Fibroblast of skin of right quadriceps (primary cell): ENCODE data around the gene RNASEH2B.

Experiments used
- DNase-seq: peaks from one replicate; pipeline ENCODE4 v3.0.0-alpha.2; 2013

Gene RNASEH2B

DNA sequence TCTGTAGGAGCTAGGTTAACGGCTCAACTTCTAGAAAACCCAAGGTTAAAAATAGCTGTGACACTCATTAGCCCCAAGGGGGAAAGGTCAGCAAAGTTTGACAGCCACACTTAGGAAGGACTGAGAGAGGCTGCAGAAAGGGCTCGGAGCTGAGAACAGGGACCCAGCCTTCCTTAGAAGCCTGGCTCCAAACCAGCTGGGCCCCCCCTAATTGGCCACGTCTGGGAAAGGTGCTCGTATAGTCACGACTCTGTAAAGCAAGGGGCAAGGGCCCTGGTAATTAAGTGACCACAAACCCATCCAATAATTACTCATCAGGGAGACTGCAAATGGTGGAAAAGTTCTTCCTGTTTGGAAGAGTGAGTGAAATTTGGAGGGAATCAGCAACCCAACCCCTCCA is 90.5 kb downstream of the RNASEH2B start:
- DNase-seq, result no peak

DNA sequence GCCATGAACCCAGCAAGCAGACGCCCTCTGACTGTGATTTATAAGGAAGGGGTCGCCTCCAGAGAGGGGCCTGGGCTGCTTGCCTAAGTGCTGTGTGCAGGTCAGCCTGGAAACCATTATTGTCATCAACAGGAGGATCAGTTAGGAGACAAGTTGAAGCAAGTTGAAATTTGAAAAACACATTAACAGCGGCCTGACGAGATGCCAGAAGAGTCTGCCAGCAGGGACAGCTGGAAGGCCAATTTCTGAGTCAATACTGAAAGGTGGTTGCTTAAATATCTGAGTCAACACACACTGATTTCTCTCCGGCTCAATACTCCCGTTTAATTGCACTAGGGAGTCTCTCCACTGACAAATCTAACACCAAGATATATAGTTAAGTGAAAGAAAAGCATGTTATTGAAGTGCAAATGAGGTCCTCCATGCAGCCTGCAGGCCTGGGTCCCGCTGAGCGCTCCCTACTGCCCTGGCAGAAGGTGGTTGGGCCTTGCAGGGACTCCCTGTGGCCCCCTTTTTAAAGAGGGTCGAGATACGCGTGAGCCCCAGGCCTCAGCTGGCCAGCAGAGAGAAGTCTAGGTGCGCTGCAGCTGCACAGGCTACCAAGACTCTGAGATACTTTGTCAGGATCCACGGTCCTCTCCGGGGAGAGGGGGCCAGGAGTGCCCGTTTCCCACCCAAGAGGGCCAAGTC is 91.1 kb downstream of the RNASEH2B start:
- DNase-seq, result peak; percentile 52

DNA sequence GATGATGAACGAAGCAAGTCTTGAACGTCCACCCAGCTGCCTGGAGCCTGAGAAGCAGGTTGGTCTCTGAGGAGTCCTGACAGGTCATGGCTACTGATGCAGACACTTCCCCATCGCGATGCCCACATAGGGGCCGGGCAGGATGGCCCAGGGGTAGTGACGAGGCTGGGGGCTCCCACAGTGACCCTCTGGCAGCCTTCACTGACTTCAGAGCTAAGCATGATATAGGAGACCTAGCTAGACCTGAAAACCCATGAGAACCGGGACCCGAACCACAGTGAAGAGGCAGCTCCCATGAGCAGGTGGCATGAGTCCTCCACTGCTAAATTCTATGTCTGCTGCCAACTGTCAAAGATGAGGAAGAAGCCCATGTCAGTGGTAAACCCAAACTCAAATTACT is 91.7 kb downstream of the RNASEH2B start:
- no peak for DNase-seq

DNA sequence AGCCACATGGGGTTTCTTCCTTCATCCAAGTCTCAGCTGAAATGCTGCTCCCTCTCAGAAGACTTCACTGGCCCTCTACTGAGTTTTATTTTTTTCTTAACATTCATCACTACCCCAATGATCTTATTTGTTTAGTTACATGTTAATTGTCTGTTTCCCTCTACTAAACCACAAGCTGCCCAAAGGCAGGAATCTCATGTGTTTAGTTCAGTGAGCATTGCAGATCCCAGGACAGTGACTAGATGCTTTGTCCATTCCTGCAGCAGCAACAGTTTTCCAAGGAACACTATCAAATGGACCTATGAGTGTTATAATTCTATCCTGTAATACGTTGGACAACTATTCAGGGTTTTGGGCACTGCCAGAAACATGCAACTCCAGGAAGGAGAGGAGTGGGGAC is 93.1 kb downstream of the RNASEH2B start:
- no peak for DNase-seq

DNA sequence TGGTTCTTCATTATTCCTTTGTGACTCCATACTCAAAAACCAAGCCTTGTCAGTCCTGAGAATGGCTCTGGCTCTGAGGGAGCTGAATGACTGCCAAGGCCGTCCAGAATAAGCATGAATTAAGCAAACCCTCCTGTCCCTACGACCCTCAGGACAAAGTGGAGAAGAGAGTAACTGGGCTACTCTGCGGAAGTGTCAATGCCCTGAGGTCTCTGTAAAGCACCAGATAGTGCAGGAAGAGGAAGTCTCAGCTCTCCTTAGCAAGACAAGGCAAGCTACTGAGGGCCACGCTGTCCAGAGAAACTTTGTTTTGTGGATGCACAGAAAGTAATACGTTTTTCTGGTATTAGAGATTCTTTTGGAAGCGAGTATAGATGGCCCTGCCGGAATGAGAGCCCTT is 94.1 kb downstream of the RNASEH2B start:
- DNase-seq, result no peak

DNA sequence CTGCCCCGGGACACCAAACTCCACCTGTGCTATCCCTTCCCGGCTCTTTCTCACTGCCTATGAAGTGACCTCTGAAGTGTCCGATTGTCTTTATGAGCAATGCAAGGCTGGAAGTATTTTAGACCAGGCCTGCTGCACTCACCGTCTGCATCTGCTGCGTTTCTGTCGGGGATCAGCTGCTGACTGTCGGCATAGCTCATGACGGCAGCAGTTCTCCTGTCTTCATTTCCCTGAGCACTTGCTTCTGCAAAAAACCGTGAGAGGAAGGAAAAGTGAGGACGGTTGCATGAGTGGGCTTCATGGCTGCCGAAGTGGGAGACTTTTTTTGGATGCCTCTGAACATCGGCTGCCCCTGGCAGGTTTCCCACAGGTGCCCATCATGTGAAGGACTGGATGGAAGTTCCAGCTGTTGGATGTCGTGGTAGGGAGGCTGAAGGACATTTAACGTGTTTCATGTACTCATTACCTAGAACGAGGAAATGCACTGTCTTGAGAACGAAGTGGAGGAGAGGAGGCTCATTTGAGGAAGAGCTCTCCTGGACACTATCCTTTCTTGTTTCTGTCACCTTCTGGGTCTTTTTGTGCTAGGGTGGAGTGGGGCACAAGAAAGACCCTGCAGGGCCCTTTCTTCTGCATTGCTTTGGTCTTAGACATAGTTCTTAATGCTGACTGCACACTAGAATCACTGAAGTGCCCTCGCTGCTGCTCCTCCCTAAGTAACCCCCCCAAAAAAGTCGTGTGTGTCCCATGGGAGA is 94.7 kb downstream of the RNASEH2B start:
- DNase-seq, result no peak

DNA sequence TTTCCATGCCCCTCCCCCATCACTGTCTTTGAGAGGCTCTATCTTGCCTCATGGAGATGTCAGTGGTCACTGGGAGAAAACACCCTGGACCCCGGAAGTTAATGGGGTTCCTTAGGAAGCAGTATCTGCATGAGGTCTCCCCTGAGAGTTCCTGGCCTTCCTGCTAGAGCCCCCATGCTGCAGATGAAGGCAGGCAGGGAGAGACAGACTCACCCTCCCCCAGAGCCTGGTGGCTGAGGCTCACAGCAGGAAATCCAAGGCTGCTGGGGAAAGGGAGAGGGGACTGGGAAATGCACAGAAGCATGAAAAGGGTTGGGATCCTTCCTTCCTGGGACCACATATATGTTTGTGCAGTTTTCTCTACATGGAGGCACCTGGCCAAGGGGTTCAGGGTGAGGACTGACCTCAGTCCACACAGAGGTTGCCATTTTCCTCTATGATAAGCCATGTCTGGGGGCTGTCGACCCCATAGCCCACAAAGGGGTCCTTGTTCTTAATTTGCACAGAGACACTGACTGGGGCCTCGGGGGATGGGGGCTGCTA is 95.4 kb downstream of the RNASEH2B start:
- no peak for DNase-seq

DNA sequence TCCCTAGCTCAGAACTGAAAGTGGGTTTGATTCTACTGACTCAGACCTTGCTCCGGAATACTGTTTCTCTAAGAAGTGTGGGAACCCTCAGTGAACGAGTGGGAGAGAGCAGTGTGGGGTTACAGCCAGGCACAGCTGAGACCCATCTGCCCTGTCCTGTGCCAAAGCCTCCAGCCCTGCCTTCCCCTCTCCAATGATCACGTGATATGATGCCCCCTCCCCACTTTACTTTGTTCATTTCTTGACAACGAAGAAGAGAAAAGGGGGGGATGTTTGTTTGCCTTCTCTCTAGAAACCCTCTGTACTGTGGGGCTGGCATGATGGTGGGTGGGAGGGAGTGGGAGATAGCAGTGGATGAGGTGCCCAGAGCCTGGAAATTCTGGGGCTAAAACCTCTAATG is 96.0 kb downstream of the RNASEH2B start:
- DNase-seq, result no peak
